ENCODE data around the gene MIOX.

The MIOX gene

DNA sequence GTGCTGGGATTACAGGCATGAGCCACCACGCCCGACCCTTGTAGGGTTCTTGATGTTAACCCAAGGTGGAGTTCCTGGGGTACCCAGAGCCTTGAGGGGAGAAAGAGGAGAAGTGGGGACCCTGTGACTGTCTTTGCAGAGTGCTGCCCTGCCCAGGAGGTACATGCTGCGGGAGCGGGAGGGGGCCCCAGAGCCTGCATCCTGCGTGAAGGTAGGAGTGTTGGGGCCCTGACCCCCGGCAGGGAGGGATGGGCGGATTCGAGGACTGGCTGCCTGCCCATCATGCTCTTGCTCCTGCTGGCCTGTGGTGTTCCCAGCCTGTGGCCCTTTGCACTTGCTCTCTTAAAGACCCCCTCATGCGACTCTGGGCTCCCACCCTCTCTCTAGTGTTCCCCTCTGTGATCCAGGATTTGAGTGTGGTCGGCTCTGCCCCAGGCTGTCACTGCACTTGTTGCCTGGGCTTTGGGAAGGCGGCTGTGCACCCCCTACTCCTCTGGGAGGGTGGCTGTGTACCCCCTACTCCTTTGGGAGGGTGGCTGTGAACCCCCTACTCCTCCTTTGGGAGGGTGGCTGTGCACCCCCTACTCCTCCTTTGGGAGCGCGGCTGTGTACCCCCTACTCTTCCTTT, 34.3 kb downstream of the MIOX start:
- Histone ChIP-seq H3K9me2 (replicated peaks; ENCODE audit: low read depth, low read length) (no peaks in the 10 kb centered on the region), H3K4me1 (ENCODE audit: insufficient read depth, low read length, poor library complexity, severe bottlenecking) (peaks cover 4% of the 10 kb centered on the region), H3K4me3 (ENCODE audit: low read length, poor library complexity, severe bottlenecking) (no peak overlapping the region), H4K20me1 (ENCODE audit: insufficient read depth, low read length, poor library complexity, severe bottlenecking) (peaks cover 7% of the 10 kb centered on the region), H3F3A (ENCODE audit: low read depth) (peaks cover 4% of the 10 kb centered on the region; the same call in 1 of the 2 replicates), H3K27me3 (ENCODE audit: insufficient read depth, low read length, poor library complexity, severe bottlenecking) (no peaks in the 10 kb centered on the region), H3K4me2 (ENCODE audit: low read depth, low read length, poor library complexity, severe bottlenecking) (no peak overlapping the region), H2AFZ (ENCODE audit: low read length) (no peak overlapping the region), H3K36me3 (ENCODE audit: insufficient read depth, low read length) (peaks cover 61% of the 10 kb centered on the region; the same call in 1 of the 2 replicates), H3K9ac (ENCODE audit: low read depth, low read length, poor library complexity, severe bottlenecking) (no peak overlapping the region), H3K9me3 (ENCODE audit: insufficient read depth, low read depth, low read length) (no peaks in the 10 kb centered on the region), H3K79me2 (ENCODE audit: insufficient read depth, low read length) (peaks cover 30% of the 10 kb centered on the region; the same call in 1 of the 2 replicates)
- no peak for TF ChIP-seq CTCF (conservative IDR thresholded peaks at IDR 0.05; ENCODE audit: low read length)
- TF ChIP-seq EZH2phosphoT487 (IDR thresholded peaks at IDR 0.05; ENCODE audit: borderline replicate concordance), result no peak

DNA sequence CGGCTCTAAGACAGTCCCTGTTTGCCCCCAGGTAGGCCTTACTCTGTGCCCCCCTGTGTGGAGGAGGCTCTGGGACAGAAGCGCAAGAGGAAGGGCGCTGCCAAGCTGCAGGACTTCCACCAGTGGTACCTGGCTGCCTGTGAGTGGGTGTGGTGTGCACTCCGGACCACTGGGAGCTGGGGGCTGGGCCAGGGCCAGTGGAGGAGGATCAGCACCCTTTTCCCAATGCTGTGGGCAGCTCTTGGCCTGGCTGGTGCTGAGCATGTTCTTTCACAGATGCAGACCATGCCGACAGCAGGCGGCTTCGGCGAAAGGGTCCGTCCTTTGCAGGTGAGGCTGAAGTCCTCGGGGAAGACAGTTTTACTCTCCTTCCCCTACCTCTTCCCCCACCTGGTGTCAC, 35.1 kb downstream of the MIOX start:
- Histone ChIP-seq H3K79me2 (ENCODE audit: insufficient read depth, low read length) (peaks cover 23% of the 10 kb centered on the region; the same call in 1 of the 2 replicates), H3K4me1 (ENCODE audit: insufficient read depth, low read length, poor library complexity, severe bottlenecking) (peaks cover 6% of the 10 kb centered on the region), H3K4me2 (ENCODE audit: low read depth, low read length, poor library complexity, severe bottlenecking) (no peak overlapping the region), H3K4me3 (ENCODE audit: low read length, poor library complexity, severe bottlenecking) (no peak overlapping the region), H2AFZ (ENCODE audit: low read length) (no peak overlapping the region), H3K9me2 (replicated peaks; ENCODE audit: low read depth, low read length) (no peaks in the 10 kb centered on the region), H3K9me3 (ENCODE audit: insufficient read depth, low read depth, low read length) (no peaks in the 10 kb centered on the region), H3F3A (ENCODE audit: low read depth) (peaks cover 4% of the 10 kb centered on the region; the same call in 1 of the 2 replicates), H3K9ac (ENCODE audit: low read depth, low read length, poor library complexity, severe bottlenecking) (no peak overlapping the region), H3K36me3 (ENCODE audit: insufficient read depth, low read length) (peaks cover 61% of the 10 kb centered on the region; the same call in 1 of the 2 replicates), H4K20me1 (ENCODE audit: insufficient read depth, low read length, poor library complexity, severe bottlenecking) (peaks cover 3% of the 10 kb centered on the region), H3K27me3 (ENCODE audit: insufficient read depth, low read length, poor library complexity, severe bottlenecking) (no peaks in the 10 kb centered on the region)
- TF ChIP-seq CTCF (conservative IDR thresholded peaks at IDR 0.05; ENCODE audit: low read length), result no peak
- no peak for TF ChIP-seq EZH2phosphoT487 (IDR thresholded peaks at IDR 0.05; ENCODE audit: borderline replicate concordance)

GRCh38 chr22:50522208-50522805, 35.6 kb downstream of the MIOX start:
- Histone ChIP-seq H3K4me2 (ENCODE audit: low read depth, low read length, poor library complexity, severe bottlenecking) (no peak overlapping the region), H2AFZ (ENCODE audit: low read length) (no peak overlapping the region), H3K9me2 (replicated peaks; ENCODE audit: low read depth, low read length) (no peaks in the 10 kb centered on the region), H3K4me1 (ENCODE audit: insufficient read depth, low read length, poor library complexity, severe bottlenecking) (peaks cover 12% of the 10 kb centered on the region), H3K9ac (ENCODE audit: low read depth, low read length, poor library complexity, severe bottlenecking) (no peak overlapping the region), H3K79me2 (ENCODE audit: insufficient read depth, low read length) (peaks cover 17% of the 10 kb centered on the region; the same call in 1 of the 2 replicates), H3K27me3 (ENCODE audit: insufficient read depth, low read length, poor library complexity, severe bottlenecking) (no peaks in the 10 kb centered on the region), H3K4me3 (ENCODE audit: low read length, poor library complexity, severe bottlenecking) (no peak overlapping the region), H3F3A (ENCODE audit: low read depth) (peaks cover 4% of the 10 kb centered on the region; the same call in 1 of the 2 replicates), H3K36me3 (ENCODE audit: insufficient read depth, low read length) (peaks cover 59% of the 10 kb centered on the region; the same call in 1 of the 2 replicates), H4K20me1 (ENCODE audit: insufficient read depth, low read length, poor library complexity, severe bottlenecking) (peaks cover 6% of the 10 kb centered on the region), H3K9me3 (ENCODE audit: insufficient read depth, low read depth, low read length) (no peaks in the 10 kb centered on the region)
- no peak for TF ChIP-seq CTCF (conservative IDR thresholded peaks at IDR 0.05; ENCODE audit: low read length)
- TF ChIP-seq EZH2phosphoT487 (IDR thresholded peaks at IDR 0.05; ENCODE audit: borderline replicate concordance), result no peak

All from Loucy (cell line).